GM13976 (cell line): ENCODE data around the gene FKBP5.
A peak's percentile ranks its signal among the peaks of the same experiment; 100 is the strongest.

Experiments used
- DNase-seq: peaks from one replicate; pipeline ENCODE4 v3.0.0; 2012; ENCODE audit warnings: low spot score
- CTCF ChIP-seq: IDR thresholded peaks from 2 replicates; pipeline ENCODE4 v1.5.1; 2012; ENCODE audit warnings: borderline replicate concordance, mild to moderate bottlenecking; ENCODE audit not compliant: insufficient read depth; ENCODE audit errors: extremely low read depth, missing control alignments, control extremely low read depth
- in situ Hi-C: fragments of 300-500 bp; cut with MboI; formaldehyde crosslinking; loops from one replicate; pipeline ENCODE4 v1.12.0; 2022; ENCODE audit warnings: low sequenced_read_pairs, mixed read lengths, inconsistent platforms; ENCODE audit not compliant: unreplicated experiment

The FKBP5 gene

GRCh38 chr6:35553315-35553714 lies 135.4 kb downstream of the FKBP5 start:
- TF ChIP-seq CTCF = no peak
- DNase-seq = no peak
- in situ Hi-C loops = no loop called here

- TF ChIP-seq CTCF = peak; percentile 55
- peak; percentile 27 for DNase-seq
- in situ Hi-C loops = no loop called here
Measured at GRCh38 chr6:35552285-35552917, 136.3 kb downstream of the FKBP5 start.

GRCh38 chr6:35550437-35550836 lies 138.3 kb downstream of the FKBP5 start:
- TF ChIP-seq CTCF = no peak
- in situ Hi-C loops = no loop called here
- DNase-seq = no peak

DNA sequence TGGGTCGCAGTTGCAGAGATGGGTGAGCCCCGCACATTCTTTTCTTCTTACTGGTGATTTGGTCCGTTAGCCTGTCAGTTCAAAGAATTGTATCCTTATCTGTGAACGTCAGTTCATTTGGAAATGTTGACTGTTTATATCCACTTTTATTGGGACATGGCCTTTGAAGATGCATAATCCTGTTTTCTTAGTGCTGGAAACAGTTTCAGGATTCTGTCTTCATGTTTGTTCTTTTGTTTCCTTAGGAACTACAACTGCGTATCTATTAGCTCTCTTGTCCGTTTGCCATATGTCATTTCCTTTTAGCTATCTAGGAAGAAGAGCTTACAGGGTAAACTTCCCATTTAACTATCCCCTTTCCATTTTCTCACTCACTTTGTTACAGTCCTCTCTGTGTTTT lies 141.0 kb downstream of the FKBP5 start:
- in situ Hi-C loops = no loop called here
- no peak for DNase-seq
- no peak for TF ChIP-seq CTCF

- in situ Hi-C loops = no loop called here
- no peak for DNase-seq
- no peak for TF ChIP-seq CTCF
Measured at GRCh38 chr6:35544769-35545361, 143.8 kb downstream of the FKBP5 start.

- no peak for DNase-seq
- no peak for TF ChIP-seq CTCF
- in situ Hi-C loops = no loop called here
Measured at GRCh38 chr6:35543459-35544193, 145.1 kb downstream of the FKBP5 start.
